Measurements from ENCODE around the gene SASH1.

DNA sequence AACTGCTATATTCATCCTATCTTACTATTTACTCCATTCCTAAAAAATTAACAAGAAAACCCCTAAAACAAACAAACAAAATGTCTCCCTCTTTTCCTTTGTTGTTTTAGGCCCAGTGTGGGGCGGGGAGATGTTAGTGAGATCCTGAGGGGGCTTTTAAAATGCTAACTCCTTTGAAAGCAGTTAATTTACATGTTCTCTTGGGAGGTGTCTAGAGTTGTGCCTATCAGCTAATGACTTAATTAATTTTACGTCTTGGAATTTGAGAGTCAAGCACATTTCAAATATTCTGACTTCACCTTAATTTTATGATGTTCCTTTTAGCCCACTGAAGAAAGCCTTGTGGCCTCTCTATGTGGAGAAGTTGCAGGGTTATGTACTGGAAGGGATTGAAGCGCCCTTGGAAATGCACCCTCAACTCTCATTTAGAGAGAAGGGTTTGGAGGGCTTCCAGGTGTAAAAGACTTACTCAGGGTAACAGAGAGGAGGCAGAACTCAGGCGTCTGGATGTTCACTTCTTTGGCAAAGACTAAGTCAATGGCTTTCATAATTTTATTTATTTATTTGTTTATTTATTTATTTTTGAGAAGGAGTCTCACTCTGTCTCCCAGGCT, 4.9 kb downstream of the SASH1 start:
- TF ChIP-seq, protein P1, sequence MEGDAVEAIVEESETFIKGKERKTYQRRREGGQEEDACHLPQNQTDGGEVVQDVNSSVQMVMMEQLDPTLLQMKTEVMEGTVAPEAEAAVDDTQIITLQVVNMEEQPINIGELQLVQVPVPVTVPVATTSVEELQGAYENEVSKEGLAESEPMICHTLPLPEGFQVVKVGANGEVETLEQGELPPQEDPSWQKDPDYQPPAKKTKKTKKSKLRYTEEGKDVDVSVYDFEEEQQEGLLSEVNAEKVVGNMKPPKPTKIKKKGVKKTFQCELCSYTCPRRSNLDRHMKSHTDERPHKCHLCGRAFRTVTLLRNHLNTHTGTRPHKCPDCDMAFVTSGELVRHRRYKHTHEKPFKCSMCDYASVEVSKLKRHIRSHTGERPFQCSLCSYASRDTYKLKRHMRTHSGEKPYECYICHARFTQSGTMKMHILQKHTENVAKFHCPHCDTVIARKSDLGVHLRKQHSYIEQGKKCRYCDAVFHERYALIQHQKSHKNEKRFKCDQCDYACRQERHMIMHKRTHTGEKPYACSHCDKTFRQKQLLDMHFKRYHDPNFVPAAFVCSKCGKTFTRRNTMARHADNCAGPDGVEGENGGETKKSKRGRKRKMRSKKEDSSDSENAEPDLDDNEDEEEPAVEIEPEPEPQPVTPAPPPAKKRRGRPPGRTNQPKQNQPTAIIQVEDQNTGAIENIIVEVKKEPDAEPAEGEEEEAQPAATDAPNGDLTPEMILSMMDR (conservative IDR thresholded peaks at IDR 0.05; ENCODE audit: low read depth, low read length) = no peak
- no peak for TF ChIP-seq EZH2 (IDR thresholded peaks at IDR 0.05; ENCODE audit: borderline replicate concordance, low read depth, low read length, poor library complexity, severe bottlenecking)

Data from A673 (cell line).